D721Med (cell line): ENCODE results near the gene IQCK.

Experiments
- DNase-seq: peaks from one replicate; pipeline ENCODE4 v3.0.0; 2011; ENCODE audit warnings: low spot score; ENCODE audit not compliant: insufficient read length
- FAIRE-seq: peaks from 2 replicates; lab custom pipeline; 2011; peaks lifted over from hg19 to GRCh38; lab: Jason Lieb, UNC
- TF ChIP-seq, protein P1 (sequence below): IDR thresholded peaks from 2 replicates; pipeline ENCODE4 v1.5.1; 2012; ENCODE audit warnings: mild to moderate bottlenecking, control low read depth; ENCODE audit not compliant: insufficient read depth; ENCODE audit errors: missing control alignments

The IQCK gene

DNA sequence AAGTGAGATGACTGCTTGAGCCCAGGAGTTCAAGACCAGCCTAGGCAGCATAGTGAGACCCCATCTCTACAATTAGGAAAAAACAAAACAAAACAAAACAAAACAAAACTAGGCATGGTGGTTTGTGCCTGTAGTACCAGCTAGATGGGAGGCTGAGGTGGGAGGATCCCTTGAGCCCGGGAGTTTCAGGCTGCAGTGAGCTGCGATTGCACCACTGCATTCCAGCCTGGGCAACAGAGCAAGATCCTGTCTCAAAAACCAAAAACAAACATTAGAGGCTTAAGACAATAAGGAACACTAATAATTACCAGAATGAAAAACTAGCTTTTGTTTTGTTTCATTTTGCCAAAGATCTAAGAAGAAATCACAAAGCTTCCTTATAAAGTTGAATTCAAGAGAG is 97.3 kb downstream of the IQCK start:
- FAIRE-seq (no peak), DNase-seq (no peak)
- TF ChIP-seq, protein P1, sequence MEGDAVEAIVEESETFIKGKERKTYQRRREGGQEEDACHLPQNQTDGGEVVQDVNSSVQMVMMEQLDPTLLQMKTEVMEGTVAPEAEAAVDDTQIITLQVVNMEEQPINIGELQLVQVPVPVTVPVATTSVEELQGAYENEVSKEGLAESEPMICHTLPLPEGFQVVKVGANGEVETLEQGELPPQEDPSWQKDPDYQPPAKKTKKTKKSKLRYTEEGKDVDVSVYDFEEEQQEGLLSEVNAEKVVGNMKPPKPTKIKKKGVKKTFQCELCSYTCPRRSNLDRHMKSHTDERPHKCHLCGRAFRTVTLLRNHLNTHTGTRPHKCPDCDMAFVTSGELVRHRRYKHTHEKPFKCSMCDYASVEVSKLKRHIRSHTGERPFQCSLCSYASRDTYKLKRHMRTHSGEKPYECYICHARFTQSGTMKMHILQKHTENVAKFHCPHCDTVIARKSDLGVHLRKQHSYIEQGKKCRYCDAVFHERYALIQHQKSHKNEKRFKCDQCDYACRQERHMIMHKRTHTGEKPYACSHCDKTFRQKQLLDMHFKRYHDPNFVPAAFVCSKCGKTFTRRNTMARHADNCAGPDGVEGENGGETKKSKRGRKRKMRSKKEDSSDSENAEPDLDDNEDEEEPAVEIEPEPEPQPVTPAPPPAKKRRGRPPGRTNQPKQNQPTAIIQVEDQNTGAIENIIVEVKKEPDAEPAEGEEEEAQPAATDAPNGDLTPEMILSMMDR: no peak

- TF ChIP-seq, protein P1: no peak
- no peak for FAIRE-seq
- DNase-seq: no peak
These were observed 99.1 kb downstream of the IQCK start for GRCh38 chr16:19817122-19817521.

GRCh38 chr16:19817875-19818274 is 99.8 kb downstream of the IQCK start:
- no peak for FAIRE-seq
- TF ChIP-seq, protein P1: no peak
- no peak for DNase-seq

DNA sequence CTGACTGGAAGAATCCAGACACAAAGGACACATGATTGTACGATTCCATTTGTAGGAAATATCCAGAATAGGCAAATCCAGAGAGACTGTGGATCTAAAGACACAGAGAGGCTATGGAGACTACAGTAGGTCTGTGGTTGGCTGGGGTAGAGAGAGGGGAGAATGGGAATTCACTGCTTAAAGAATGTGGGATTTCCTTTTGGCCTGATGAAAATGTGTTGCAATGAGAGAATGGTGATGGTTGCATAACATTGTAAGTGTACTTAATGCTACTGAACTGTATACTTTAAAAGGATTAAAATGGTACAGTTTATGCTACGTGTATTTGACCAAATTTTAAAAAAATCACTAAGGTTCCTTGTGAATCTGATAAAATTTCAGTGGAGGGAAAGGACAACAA is 104.5 kb downstream of the IQCK start:
- no peak for FAIRE-seq
- TF ChIP-seq, protein P1: no peak
- no peak for DNase-seq

- TF ChIP-seq, protein P1: no peak
- FAIRE-seq: no peak
- DNase-seq: no peak
These were observed 105.3 kb downstream of the IQCK start for GRCh38 chr16:19823322-19823721.

DNA sequence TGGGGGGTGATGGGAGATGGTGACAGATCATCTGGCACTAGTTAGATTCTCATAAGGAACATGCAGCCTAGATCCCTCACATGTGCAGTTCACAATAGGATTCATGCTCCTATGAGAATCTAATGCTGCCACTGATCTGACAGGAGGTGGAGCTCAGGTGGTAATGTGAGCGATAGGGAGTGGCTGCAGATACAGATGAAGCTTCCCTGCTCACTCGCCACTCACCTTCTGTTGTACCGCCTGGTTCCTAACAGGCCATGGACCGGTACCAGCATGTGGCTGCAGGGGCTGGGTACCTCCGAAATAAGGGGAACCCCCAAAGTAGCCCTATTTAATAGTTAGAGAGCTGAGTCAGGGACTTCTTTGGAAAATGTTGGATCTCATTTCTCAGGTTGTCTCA is 106.1 kb downstream of the IQCK start:
- TF ChIP-seq, protein P1: no peak
- DNase-seq: no peak
- no peak for FAIRE-seq

- TF ChIP-seq, protein P1: no peak
- FAIRE-seq (no peak), DNase-seq (no peak)
These were observed 112.0 kb downstream of the IQCK start for GRCh38 chr16:19829844-19830692.
